GM23248 (cell line): Measurements from ENCODE around the gene SRMS.

Source experiments
- EZH2 ChIP-seq: fragments of 200-600 bp; sonication (generic); IDR thresholded peaks from 2 replicates; pipeline ENCODE4 v1.6.1; 2018; ENCODE audit warnings: antibody characterized with exemption, mild to moderate bottlenecking; ENCODE audit not compliant: insufficient read depth, poor library complexity, severe bottlenecking
- EZH2phosphoT487 ChIP-seq: fragments of 200-600 bp; sonication (generic); IDR thresholded peaks from 2 replicates; pipeline ENCODE4 v1.6.1; 2018; ENCODE audit warnings: antibody characterized with exemption, moderate library complexity, mild to moderate bottlenecking, low read depth; ENCODE audit not compliant: insufficient read depth

DNA sequence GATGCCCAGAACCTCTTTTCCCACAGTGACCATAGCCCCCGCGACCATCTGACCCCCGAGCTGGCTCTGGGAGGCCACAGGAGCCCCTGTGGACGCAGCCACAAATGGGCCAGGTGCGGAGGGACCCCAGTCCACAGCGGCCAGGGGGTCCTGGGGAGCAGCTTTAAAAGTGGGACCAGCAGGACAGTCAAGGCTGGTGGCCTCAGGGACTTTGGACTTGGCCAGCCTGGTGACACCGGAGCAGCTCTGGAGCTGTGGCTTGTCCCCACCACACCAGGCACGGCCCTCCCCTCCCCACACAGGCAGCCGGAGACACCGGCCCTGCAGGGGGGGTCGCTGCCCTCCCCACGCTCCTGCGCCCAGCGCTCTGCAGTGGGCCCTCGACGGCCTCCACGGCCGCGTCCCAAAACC, 9.9 kb upstream of the SRMS start:
- TF ChIP-seq EZH2 (no peak), EZH2phosphoT487 (no peak)
